ENCODE measurements around the gene XKRX. TPM values are rescaled to one million over a fixed set of nuclear protein-coding genes. Genes with fewer than 3 reads are reported as not detected.

Gene XKRX
- total RNA-seq, 1 experiment from 2014 or later: 0.21 TPM

DNA sequence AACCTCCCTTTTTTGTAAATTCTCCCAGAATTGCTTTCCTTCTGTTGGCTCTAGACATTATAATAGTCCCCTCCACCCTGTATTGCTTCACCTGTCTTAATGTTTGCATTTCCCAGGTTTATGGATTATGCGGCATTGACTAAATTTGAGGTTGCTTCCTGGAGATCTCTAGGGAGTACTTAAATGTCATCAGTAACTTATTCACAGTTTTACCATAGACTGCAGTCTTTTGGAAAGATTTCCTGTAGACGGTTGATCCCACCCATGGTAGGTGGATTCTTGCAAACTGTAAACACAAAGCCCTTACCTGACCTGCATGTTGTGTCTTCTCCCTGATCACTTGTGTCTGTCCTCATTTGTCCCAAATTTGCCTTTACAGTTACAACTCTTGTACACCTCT, 48.3 kb downstream of the XKRX start:
- in situ Hi-C loops (cut with HindIII; ENCODE audit: low pct_unique_long_range_greater_than_20kb, low sequenced_read_pairs): no loop called here
- no peaks in the 10 kb centered on the region for H3K4me1 ChIP-seq (ENCODE audit: control insufficient read depth, insufficient read depth, low read length)
- ChIA-PET POLR2A (no interaction called here), CTCF (no interaction called here)
- intact Hi-C loops (cut with micrococcal nuclease; ENCODE audit: unreplicated experiment): no loop called here
- no peak overlapping the region for H3K4me3 ChIP-seq (ENCODE audit: low read depth in 2 of 2, low read length in 2 of 2)
- no peaks in the 10 kb centered on the region; the same call in 1 of the 2 replicates for H3K27me3 ChIP-seq (ENCODE audit: control insufficient read depth, insufficient read depth, low read length)
- H3K9me3 ChIP-seq (ENCODE audit: control insufficient read depth, insufficient read depth, low read depth, low read length): no peaks in the 10 kb centered on the region
- no peaks in the 10 kb centered on the region for H3K36me3 ChIP-seq (ENCODE audit: control insufficient read depth, insufficient read depth, low read length)
- DNase-seq (ENCODE audit: low read depth, low spot score): no peak
- TF ChIP-seq POLR2AphosphoS5 (IDR thresholded peaks at IDR 0.05; ENCODE audit: low read depth, low read length) (no peak), CTCF (IDR thresholded peaks at IDR 0.05) (no peak), REST (IDR thresholded peaks at IDR 0.05; ENCODE audit: insufficient read depth in 1 of 2, low read depth in 2 of 2, low read length in 1 of 2) (no peak), TCF7L2 (IDR thresholded peaks at IDR 0.05; ENCODE audit: low read depth, low read length) (no peak), SIN3A (IDR thresholded peaks at IDR 0.05; ENCODE audit: borderline replicate concordance, insufficient read depth, low read depth, low read length) (no peak)
- no peak for ATAC-seq
- no peak overlapping the region for H3K27ac ChIP-seq (ENCODE audit: low read length)
- BruUV-seq (replicated peaks): no TSS peak

DNA sequence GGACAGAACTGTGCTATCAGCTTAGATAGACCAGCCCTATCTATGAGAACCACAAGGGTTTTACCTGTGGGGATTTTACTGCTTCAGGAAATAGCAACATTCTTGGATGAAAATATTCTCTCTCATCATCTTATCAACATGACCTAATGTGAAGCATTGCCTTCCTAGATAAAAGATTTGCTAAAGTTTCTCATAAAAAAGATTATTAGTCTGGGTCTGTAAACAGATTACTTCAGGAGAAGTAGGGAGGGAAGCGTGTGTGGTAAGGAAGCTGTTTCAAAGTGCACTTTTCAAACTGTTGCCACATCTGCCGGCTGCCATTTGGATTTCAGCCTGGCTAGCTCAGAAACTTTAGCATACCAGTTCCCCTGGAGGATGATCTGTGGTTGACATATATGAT, 54.4 kb downstream of the XKRX start, which contains the start of gene NOX1:
Gene NOX1 (minus strand): TSS at position 35 of the 400 bp plus-strand sequence. CDS start 220 bp downstream, outside the sequence.
- ATAC-seq (no peak), DNase-seq (ENCODE audit: low read depth, low spot score) (no peak)
- in situ Hi-C loops (cut with HindIII; ENCODE audit: low pct_unique_long_range_greater_than_20kb, low sequenced_read_pairs) (no loop called here), intact Hi-C loops (cut with micrococcal nuclease; ENCODE audit: unreplicated experiment) (no loop called here)
- ChIA-PET POLR2A (no interaction called here), CTCF (no interaction called here)
- Histone ChIP-seq H3K27me3 (ENCODE audit: control insufficient read depth, insufficient read depth, low read length) (no peaks in the 10 kb centered on the region; the same call in 1 of the 2 replicates), H3K4me1 (ENCODE audit: control insufficient read depth, insufficient read depth, low read length) (no peaks in the 10 kb centered on the region), H3K4me3 (ENCODE audit: low read depth in 2 of 2, low read length in 2 of 2) (no peak within 1 kb of the TSS), H3K27ac (ENCODE audit: low read length) (no peak within 1 kb of the TSS), H3K36me3 (ENCODE audit: control insufficient read depth, insufficient read depth, low read length) (no peaks in the 10 kb centered on the region), H3K9me3 (ENCODE audit: control insufficient read depth, insufficient read depth, low read depth, low read length) (no peaks in the 10 kb centered on the region)
- TF ChIP-seq CTCF (IDR thresholded peaks at IDR 0.05) (no peak), SIN3A (IDR thresholded peaks at IDR 0.05; ENCODE audit: borderline replicate concordance, insufficient read depth, low read depth, low read length) (no peak), TCF7L2 (IDR thresholded peaks at IDR 0.05; ENCODE audit: low read depth, low read length) (no peak), POLR2AphosphoS5 (IDR thresholded peaks at IDR 0.05; ENCODE audit: low read depth, low read length) (no peak), REST (IDR thresholded peaks at IDR 0.05; ENCODE audit: insufficient read depth in 1 of 2, low read depth in 2 of 2, low read length in 1 of 2) (no peak)
- no TSS peak for BruUV-seq (replicated peaks)

All from Panc1 (cell line).